ENCODE data around the gene CFL1.
"Not testable (repeated sequence)": the region's sequence is repeated elsewhere in the genome, so short reads cannot be mapped to it uniquely, and the experiment has no call there.

The CFL1 gene

DNA sequence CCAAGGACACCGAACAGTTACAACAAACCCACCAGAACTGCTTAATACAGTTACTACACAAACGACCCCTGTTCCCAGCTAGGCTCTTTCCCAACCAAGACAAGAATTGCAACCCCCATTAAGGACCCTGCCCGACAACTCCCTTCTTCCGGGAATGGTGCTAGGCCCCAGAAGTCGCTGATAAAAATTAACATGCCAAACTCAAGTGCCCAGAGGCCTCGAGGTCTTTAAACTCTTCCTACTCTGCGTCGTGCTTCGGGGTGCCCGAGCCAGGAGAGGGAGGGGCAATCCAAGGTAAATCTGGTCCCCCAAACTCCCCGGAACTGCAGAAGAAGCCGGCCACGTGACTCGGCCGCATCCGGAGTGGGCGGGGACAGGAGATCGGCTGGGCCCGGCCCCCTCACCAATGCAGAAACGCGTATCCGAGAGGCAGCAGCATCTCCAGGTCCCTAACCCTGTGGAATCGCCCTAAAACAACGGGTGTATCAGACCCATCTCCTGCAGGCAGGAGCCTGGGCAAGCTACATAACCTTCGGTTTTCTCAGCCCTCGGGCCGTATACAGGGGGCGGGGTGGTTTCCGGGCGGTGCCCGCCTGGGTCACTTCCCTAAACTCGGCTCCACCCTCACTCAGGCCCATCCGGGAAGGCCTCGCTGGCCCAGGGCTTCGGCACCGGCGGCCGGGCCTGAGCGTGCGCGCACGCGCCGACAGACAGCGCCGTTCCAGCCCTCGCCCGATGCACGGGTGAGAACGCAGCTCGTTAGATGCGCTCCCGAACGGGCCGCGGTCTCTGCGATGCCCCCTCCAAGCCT lies 1.1 kb downstream of the CFL1 start:
- peak; percentile 74 for DNase-seq

DNA sequence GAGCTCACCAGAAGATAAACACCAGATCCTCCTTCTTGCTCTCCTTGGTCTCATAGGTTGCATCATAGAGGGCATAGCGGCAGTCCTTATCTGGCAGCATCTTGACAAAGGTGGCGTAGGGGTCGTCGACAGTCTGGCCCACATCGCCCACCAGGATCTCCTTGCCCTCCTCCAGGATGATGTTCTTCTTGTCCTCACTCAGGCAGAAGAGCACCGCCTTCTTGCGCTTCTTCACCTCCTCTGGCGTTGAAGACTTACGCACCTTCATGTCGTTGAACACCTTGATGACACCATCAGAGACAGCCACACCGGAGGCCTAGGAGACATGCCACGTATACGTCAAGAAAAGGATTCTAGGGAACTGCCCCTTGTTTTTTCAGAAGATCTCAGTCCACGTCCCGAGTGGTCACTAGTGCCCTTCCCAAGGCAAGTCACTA lies 2.0 kb downstream of the CFL1 start:
- DNase-seq = no peak

DNA sequence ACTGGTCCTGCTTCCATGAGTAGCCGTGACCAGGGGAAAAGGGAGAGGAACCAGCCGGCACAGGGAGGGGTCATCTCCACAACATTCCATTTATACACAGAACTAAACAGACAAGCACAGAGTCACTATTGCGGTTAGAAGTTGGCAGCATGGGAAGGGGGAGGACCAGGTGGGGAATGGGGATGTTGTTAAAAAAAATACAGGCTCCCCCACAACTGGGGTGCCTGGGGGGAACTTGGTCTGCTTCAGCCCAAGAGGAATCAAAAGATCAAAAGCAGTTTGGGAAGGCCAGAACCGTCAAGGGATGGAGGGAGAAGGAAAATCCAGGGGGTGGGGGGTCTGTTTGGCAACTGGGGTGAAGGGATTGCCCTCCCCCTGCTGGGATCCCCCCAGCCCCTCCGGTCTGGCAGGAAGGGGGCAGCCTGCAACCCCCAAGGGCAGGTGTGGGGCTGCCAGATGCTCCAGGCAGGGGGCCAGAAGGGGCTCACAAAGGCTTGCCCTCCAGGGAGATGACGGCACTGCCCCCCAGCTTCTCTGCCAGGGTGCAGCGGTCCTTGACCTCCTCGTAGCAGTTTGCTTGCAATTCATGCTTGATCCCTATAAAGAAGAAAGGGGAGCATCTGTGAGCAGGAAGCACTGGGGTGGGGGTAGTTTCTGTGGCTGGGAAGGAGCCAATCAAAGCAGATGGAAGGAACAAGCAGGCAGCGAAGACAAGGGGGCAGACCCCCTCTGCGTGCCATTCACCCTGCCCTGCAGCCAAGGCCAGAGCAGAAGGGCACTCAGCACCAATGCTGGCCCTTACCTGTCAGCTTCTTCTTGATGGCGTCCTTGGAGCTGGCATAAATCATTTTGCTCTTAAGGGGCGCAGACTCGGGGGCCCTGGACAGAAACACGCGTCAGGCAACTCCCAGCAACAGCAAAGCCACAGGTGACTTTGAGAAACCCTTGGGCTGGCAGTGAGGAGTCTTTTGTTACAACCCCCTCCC lies 2.8 kb downstream of the CFL1 start:
- DNase-seq = no peak

DNA sequence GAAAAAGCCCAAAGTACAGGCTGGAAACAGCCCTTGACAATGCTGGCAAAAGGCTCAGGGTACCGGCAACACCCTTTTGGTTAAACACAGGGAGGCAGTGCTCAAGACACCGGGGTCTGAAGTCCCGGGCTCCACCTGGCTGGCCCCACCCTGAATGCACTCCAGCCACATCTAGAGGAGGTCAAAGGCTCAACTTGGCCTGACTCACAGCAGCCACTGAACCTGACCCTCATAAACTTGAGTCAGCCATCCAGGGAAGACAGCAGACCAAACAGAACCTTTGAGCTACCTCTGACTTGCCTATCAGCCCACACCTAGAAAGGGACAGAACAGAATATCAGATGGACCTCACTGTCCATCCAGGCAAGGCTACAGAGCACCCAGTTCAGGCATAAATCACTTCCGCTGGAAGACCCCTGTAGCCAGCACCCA lies 3.8 kb downstream of the CFL1 start:
- DNase-seq = no peak

DNA sequence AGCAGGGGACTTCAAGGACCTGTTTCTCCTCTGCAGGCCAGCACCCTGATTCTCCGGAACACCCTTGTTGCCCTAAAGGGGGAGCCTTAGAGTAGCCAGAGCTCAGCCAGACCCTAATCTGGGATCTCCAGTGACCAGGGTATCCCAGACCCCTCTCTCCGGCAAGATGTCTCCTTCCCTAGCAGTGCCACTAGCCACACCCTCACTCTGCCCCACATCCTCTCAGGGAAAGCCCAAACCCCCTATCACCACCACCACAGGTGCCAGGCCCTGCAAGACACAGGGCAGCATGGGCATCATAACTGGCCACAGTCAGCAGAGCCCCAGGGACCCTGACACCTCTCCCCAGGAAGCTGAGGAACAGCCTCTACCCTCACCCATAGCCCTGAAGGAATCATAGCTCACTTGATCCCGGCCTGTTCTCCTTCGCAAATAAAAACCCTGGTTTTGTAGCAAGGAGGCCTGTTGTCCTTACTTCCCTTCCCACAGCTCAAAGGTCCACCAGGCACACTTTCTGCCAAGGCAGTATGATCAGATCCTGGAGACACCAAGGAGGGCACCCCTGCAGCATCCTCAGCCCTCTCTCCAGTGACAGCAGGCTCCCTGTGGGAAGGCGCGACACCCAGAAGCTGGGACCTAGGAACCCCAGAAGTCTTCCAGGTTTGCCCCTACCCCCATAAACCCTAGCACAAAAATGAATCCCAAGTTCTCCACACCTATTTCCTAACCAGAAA lies 4.6 kb downstream of the CFL1 start:
- DNase-seq = no peak

DNA sequence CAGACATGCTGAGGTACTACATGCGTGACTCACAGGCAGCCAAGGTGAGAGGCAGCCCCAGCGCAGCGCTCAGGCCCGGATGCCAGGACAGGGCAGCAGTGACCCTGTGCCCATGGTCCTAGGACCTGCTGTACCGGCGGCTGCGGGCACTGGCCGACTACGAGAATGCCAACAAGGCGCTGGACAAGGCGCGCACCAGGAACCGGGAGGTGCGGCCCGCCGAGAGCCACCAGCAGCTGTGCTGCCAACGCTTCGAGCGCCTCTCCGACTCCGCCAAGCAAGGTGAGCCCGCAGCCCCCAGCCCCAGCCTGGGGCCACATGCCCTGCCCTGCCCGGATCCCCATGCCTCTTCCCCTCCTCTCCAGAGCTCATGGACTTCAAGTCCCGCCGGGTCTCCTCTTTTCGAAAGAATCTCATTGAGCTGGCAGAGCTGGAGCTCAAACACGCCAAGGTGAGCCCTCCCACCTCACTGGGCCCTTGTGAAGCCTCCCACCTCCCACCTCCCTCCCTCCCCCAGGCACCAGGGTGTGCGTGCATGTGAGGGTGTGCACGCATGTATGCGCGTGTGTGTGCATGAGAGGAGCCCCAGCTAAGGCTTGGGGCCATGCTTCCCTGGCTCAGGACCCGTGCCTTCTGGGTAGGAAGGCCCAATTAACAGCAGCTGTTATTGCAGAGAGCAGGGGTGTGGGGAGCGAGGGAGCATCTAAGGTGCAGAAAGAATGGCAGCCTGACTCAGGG lies 5.3 kb downstream of the CFL1 start:
- DNase-seq = no peak

DNA sequence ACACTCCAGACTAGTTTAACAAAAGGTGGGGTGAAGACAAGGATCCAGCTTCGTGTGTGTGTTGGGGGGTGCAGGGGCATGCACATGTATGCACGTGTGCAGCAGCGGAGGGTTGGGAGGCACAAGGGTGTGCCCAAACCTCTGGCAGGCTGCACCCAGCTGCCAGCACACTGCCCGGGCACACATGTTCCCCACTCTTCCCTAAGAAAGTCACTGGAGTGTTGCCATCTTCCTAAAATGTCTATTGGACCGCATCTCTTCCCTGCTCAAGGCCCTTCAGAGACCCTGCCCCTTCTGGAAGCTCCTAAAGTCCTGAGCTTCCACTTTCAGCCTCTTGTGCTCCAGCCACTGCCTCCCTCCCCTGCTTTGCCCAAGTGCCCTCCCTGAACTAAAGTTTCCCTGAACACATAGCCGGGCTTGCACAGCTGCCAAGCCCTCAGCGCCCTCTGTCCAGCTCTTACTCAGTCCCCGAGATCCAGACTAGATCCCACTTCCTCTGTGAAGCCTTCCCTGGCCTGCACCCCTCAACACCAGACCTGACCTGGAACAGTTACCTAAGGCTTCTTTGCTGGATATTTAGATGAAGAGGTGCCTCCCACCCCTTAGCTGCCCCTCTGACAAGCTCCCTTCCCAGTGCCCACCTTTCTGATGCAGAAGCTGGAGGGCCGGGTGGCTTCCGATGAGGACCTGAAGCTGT lies 6.0 kb downstream of the CFL1 start:
- no peak for DNase-seq

DNA sequence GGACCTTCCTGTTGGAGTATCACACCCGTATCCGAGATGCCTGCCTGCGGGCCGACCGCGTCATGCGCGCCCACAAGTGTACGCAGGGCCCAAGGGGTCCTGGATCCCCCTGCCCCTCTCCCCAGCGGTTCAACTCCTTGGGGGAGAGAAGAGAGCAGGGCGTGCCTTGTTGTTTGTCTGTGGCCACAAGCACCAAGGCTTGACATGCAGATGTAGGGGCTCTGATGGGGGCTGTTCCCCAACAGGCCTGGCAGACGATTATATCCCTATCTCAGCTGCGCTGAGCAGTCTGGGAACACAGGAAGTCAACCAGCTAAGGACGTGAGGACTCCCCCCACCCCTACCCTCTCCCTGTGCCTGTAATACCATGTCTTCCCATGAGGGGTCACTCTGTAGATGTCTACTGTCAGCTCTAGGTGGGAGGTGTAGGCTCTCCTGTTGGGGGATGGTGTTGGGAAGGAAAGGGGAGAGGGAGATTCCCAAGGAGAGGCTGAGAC lies 6.8 kb downstream of the CFL1 start:
- no peak for DNase-seq

DNA sequence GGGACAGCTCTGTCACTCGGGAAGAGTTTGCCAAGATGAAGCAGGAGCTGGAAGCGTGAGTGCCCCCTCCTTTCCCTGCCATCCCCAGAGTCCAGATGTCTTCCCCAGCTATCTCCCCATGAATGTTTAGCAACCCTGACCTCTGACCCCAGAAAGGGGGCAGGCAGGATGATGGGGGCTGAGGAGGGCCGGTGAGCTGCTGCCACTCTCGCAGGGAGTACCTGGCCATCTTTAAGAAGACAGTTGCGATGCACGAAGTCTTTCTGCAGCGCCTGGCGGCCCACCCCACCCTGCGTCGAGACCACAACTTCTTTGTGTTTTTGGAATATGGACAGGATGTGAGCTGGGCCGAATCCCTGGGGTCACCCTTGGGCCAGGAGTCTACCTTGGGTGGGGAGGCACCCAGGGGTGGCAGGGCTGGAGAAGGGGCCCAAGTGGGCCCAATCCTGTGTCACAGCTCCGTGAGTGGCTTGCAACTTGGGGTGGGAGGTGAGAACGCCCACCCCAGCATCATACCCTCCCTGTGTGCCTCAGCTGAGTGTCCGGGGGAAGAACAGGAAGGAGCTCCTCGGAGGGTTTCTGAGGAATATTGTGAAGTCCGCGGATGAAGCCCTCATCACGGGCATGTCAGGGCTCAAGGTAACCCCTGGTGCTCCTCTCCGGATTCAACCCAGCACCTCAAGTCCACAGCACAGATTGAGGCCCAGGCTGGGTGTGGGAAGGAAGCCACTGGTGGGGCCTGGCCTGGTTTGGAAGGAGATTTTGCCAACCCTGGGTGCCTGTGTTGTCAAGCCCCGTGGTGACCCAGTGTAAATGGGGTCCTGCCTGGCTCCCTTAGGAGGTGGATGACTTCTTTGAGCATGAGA lies 7.5 kb downstream of the CFL1 start:
- DNase-seq = no peak

DNA sequence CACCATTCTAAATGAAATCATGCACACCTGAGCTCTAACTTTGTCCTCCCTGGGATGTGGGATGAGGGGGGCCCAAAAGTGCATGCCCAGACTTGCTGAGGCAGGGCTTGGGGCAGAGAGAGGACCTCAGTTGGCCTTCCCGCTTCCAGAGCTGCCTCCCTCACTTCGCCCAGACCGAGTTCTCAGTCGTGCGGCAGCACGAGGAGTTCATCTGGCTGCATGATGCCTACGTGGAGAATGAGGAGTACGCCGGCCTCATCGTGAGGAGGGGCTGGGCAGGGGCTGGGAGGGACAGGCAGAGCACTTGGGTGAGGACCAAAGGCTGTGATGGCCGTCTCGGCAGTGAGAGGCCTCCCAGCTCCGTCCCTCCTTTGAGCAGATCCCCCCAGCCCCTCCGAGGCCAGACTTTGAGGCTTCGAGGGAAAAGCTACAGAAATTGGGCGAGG lies 8.2 kb downstream of the CFL1 start:
- no peak for DNase-seq

DNA sequence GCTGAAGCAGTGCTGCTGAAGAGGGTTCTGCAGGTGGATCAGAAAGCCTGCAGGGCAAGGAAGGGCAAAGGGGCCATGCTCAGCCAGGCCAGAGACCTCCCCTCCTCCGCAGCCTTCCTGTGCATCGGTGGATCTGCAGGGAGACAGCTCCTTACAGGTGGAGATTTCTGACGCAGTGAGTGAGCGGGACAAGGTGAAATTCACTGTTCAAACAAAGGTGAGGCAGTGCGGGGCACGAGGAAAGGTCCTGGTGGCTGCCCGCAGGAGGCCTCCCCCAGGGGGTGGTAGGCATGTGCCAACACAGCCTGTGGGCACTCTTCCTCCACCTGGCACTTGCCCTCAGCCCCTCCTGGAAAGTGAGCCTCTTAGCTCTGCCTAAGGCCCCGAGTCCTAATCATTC lies 8.6 kb downstream of the CFL1 start:
- DNase-seq = no peak

DNA sequence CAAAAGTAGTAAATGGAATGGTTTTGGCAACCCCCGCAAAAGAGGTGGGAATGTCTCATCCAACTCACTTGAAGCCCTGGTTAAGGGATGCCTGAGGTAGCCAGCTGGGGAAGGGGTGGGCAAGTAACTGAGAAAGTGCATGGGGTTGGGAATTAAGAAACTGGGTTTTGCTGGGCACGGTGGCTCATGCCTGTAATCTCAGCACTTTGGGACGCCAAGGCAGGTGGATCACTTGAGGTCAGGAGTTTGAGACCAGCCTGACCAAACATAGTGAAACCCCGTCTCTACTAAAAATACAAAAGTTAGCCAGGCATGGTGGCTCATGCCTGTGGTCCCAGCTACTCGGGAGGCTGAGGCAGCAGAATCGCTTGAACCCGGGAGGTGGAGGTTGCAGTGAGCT lies 9.3 kb downstream of the CFL1 start:
- not testable (repeated sequence) for DNase-seq

DNA sequence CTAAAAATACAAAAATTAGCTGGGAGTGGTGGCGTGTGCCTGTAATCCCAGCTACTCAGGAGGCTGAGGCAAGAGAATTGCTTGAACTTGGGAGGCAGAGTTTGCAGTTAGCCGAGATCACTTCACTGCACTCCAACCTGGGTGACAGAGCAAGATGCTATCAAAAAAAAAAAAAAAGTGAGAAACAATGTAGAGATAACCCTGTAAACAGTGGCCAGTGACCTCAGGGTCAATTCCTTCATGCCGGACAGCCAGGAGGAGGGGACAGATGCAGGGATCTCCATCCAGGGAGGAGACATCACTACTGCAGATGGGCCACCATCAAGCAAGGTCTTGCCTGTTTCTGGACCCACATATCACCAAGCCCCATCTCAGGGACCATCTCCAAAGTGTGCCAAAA lies 10.2 kb downstream of the CFL1 start:
- DNase-seq = no peak

DNA sequence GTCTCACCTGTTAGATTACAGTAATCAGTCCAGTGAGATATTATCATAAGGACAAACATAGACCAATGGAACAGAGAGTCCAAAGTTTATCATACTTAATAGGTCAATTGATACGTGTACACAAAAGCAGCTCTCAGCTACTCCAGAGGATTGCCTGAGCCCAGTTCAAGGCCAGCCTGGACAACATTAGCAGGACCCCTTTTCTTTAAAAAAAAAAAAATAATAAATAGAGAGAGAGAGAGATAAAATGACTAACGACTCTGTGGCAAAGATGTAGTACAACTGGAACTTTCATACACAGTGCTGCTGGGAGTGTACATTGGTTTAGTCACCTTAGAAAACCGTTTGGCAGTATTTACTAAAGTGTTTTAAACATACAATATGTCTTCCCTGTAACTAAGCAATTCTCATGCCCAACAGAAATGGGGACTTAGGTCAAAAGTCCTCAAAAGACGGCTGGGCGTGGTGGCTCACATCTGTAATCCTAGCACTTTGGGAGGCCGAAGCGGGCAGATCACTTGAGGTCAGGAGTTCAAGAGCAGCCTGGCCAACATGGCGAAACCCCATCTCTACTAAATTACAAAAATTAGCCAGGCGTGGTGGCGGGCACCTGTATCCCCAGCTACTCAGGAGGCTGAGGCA lies 13.6 kb downstream of the CFL1 start:
- DNase-seq = no peak

DNA sequence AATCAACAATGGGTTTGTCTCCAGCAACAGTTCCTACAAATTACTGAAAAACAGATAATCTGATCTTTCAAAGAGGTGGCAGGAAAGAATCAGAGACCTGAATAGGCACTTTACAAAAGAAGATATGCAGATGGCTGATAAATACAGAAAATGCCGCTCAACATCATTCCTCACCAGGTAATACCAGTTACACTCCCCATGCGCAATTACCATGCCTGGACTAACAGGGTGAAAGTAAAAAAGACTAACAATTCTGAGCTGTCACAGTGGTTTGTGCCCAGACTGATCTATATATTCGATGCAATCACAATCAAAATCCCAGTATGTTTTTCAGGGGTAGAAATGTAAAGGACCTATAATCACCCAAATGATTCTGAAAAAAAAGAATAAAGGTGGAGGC lies 14.2 kb downstream of the CFL1 start:
- DNase-seq = no peak

DNA sequence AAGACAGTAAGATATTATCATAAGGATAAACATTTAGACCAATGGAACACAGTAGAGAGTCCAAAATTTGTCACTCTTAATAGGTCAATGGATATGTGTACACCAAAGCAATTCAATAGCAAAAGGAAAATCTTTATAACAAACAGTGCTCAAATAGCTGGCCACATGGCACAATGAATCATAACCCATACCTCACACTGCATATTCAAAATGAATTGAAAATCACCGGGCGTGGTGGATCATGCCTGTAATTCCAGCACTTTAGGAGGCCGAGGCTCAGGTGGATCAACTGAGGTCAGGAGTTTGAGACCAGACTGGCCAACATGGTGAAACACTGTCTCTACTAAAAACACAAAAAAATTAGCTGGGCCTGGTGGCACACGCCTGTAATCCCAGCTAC lies 15.8 kb downstream of the CFL1 start:
- DNase-seq = no peak

DNA sequence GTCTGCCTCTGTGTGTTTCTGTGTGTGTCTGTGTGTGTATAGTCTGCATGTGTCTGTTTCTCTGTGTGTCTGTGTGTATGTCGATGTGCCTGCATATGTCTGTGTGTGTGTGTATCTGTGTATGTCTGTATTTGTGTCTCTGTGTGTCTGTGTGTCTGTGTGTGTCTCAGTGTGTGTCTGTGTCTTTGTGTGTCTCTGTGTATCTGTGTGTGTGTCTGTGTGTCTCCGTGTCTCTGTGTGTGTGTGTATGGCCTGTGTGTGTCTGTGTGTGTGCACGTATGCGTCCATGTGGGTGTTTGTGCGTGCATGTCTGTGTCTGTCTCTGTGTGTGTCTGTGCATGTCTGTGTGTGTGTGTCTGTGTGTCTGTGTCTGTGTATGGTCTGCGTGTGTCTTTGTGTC lies 23.8 kb downstream of the CFL1 start:
- no peak for DNase-seq

DNA sequence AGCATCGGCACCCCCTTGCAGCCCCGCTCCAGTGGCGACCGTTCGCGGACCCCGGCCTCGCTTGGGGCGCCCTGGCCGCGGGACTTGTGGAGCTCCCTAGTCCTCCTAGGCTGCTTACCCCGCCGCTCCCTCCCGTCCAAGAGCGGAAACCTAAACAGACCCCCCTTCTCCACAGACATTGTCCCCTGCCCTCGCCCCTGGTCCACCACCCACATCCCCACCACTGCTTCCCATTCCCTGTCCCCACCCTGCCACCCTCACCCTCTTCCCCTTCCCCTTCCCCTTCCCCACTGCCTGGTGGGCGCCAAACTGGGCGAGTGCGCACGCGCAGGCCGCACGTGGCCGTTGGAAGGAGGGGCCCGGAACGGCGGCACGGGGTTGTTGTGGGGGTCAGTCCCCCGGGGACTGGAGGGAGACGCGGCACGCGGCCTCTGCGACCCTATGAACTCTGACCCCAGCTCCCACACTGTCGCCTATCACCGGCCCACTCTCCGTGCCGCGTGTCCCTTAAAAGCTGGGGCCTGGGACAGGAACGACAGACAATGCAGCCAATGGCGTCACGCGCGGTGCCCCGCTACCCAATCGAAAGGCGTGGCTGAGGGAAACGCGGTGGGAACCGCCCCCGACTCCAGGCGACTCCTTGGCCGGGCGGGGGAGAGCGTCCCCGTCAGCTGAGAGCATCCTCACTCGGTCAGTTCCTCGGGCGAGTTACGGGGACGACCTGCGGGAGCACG lies 24.5 kb downstream of the CFL1 start, which contains the start of gene SNX32:
SNX32 (plus strand) TSS at position 667 of the 734 bp plus-strand sequence. CDS start 103 bp downstream, outside the sequence.
- DNase-seq = peak; percentile 91

DNA sequence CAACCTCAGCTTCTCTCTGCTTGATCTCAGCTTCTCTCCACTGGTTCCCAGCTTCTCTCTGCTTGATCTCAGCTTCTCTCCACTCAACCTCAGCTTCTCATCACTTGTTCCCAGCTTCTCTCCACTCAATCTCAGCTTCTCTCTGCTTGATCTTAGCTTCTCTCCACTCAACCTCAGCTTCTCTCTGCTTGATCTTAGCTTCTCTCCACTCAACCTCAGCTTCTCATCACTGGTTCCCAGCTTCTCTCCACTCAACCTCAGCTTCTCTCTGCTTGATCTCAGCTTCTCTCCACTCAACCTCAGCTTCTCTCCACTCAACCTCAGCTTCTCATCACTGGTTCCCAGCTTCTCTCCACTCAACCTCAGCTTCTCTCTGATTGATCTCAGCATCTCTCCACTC lies 25.7 kb downstream of the CFL1 start:
- not testable (repeated sequence) for DNase-seq
